ENCODE results near the gene SLK.

SLK gene

GRCh38 chr10:104035194-104036068 is 68.5 kb downstream of the SLK start:
- DNase-seq = no peak

- DNase-seq = no peak
Measured at GRCh38 chr10:104036069-104036384, 69.1 kb downstream of the SLK start.

- no peak for DNase-seq
Measured at GRCh38 chr10:104036518-104037260, 69.7 kb downstream of the SLK start.

GRCh38 chr10:104037261-104037951 is 70.5 kb downstream of the SLK start:
- DNase-seq = no peak

- DNase-seq = no peak
Measured at GRCh38 chr10:104038537-104038936, 71.6 kb downstream of the SLK start.

- DNase-seq = no peak
Measured at GRCh38 chr10:104038958-104039752, 72.2 kb downstream of the SLK start.

- no peak for DNase-seq
Measured at GRCh38 chr10:104040382-104040781, 73.4 kb downstream of the SLK start.

GRCh38 chr10:104040862-104041789 is 74.2 kb downstream of the SLK start:
- no peak for DNase-seq

- no peak for DNase-seq
Measured at GRCh38 chr10:104041891-104042535, 75.1 kb downstream of the SLK start.

- no peak for DNase-seq
Measured at GRCh38 chr10:104043185-104043830, 76.4 kb downstream of the SLK start.

GRCh38 chr10:104043854-104044253 is 76.9 kb downstream of the SLK start:
- DNase-seq = no peak

- DNase-seq = no peak
Measured at GRCh38 chr10:104045151-104046089, 78.5 kb downstream of the SLK start.

GRCh38 chr10:104046651-104047050 is 79.7 kb downstream of the SLK start:
- no peak for DNase-seq

GRCh38 chr10:104049504-104050250 is 82.7 kb downstream of the SLK start:
- DNase-seq = no peak

GRCh38 chr10:104052431-104052830 is 85.5 kb downstream of the SLK start:
- DNase-seq = no peak

GRCh38 chr10:104053201-104053600 is 86.3 kb downstream of the SLK start:
- no peak for DNase-seq

- no peak for DNase-seq
Measured at GRCh38 chr10:104054430-104054829, 87.5 kb downstream of the SLK start.

GRCh38 chr10:104056619-104057273 is 89.8 kb downstream of the SLK start:
- no peak for DNase-seq
